B cell (primary cell): ENCODE results near the gene CHD6. TPM values are rescaled to one million over a fixed set of nuclear protein-coding genes. Genes with fewer than 3 reads are reported as not detected.

ENCODE experiments used
- ATAC-seq: fragments of 200-7000 bp; cut with Tn5 transposase; one replicate; pipeline ENCODE4 v1.10.0; 2021; ENCODE audit warnings: low read depth, mild to moderate bottlenecking, moderate number of reproducible peaks, moderate library complexity
- CTCF ChIA-PET: fragments of 350-600 bp; sonication (Branson Sonifier 250); formaldehyde crosslinking; loops from one replicate; lab custom pipeline; 2021; ENCODE audit warnings: antibody characterized with exemption, inconsistent platforms; lab: Charles Lee
- POLR2A ChIA-PET: fragments of 350-600 bp; sonication (Branson Sonifier 250); formaldehyde crosslinking; loops from one replicate; lab custom pipeline; 2021; ENCODE audit warnings: antibody characterized with exemption; lab: Charles Lee
- DNase-seq: peaks from one replicate; pipeline ENCODE4 v3.0.0; 2013
- H2AFZ ChIP-seq: 2 replicates; pipeline ENCODE4 v1.6.1; 2012; ENCODE audit warnings: mild to moderate bottlenecking, low read depth, low read length; ENCODE audit not compliant: insufficient read depth, poor library complexity, severe bottlenecking
- H3K27ac ChIP-seq, 2 donors: 1 replicate in 1 of 2; 2 replicates in 1 of 2; pipeline ENCODE4 v1.5.1; 2012 to 2013; ENCODE audit warnings: low read length in 2 of 2, mild to moderate bottlenecking in 2 of 2, moderate library complexity in 1 of 2
- H3K27me3 ChIP-seq, 4 experiments: fragments of 200-600 bp in 1 of 4; sonication (generic) in 1 of 4; replicated peaks in 1 of 4; 1 replicate in 2 of 4; 2 replicates in 2 of 4; pipeline versions ENCODE4 v1.6.1 to v1.7.0; 2013 to 2016; ENCODE audit warnings: low read length in 3 of 4, mild to moderate bottlenecking in 2 of 4, mixed read lengths in 1 of 4, moderate library complexity in 1 of 4; ENCODE audit not compliant: insufficient read depth in 4 of 4, control insufficient read depth in 3 of 4; ENCODE audit errors: control extremely low read depth in 1 of 4
- H3K36me3 ChIP-seq, 2 experiments: replicated peaks in 1 of 2; 1 replicate in 1 of 2; 2 replicates in 1 of 2; pipeline versions ENCODE4 v1.6.1 to v1.7.1; 2013; ENCODE audit warnings: low read length in 1 of 2; ENCODE audit not compliant: insufficient read depth in 2 of 2, control insufficient read depth in 1 of 2; ENCODE audit errors: control extremely low read depth in 1 of 2, extremely low read depth in 1 of 2
- H3K4me1 ChIP-seq, 2 donors: fragments of 200-600 bp in 1 of 2; sonication (generic) in 1 of 2; 1 replicate in 1 of 2; 2 replicates in 1 of 2; pipeline versions ENCODE4 v1.5.1 to v1.6.1; 2013 to 2017; ENCODE audit warnings: low read length in 2 of 2; ENCODE audit not compliant: control insufficient read depth in 2 of 2, insufficient read depth in 2 of 2
- H3K4me2 ChIP-seq: replicated peaks from 2 replicates; pipeline ENCODE3; 2012; ENCODE audit warnings: mild to moderate bottlenecking, low read depth, low read length; ENCODE audit not compliant: poor library complexity, severe bottlenecking
- H3K4me3 ChIP-seq, 5 experiments: fragments of 200-600 bp in 1 of 5; sonication (generic) in 1 of 5; 1 replicate in 3 of 5; 2 replicates in 2 of 5; pipeline versions ENCODE4 v1.5.1 to v1.7.0; 2011 to 2016; ENCODE audit warnings: low read length in 4 of 5, mild to moderate bottlenecking in 4 of 5, low read depth in 2 of 5, control low read depth in 1 of 5, moderate library complexity in 1 of 5; ENCODE audit not compliant: insufficient read depth in 1 of 5; ENCODE audit errors: control extremely low read depth in 1 of 5, extremely low read depth in 1 of 5
- H3K79me2 ChIP-seq: fragments of 200-600 bp; sonication (generic); one replicate; pipeline ENCODE4 v1.6.0; 2016; ENCODE audit warnings: low read length; ENCODE audit not compliant: control insufficient read depth, insufficient read depth
- H3K9ac ChIP-seq: fragments of 200-600 bp; sonication (generic); 2 replicates; pipeline ENCODE4 v1.6.1; 2017; ENCODE audit warnings: mild to moderate bottlenecking, low read length, moderate library complexity
- H3K9me3 ChIP-seq, 3 donors: one replicate each; pipeline versions ENCODE4 v1.6.1 to v1.7.1; 2013; ENCODE audit warnings: low read length in 2 of 3; ENCODE audit not compliant: control insufficient read depth in 2 of 3, insufficient read depth in 1 of 3; ENCODE audit errors: control extremely low read depth in 1 of 3
- H4K20me1 ChIP-seq: 2 replicates; pipeline ENCODE4 v1.6.0; 2012; ENCODE audit warnings: mild to moderate bottlenecking, low read length; ENCODE audit not compliant: insufficient read depth, control insufficient read depth, poor library complexity, severe bottlenecking
- H3K27ac Mint-ChIP-seq: one replicate; pipeline ENCODE4 v1.8.0; 2021; ENCODE audit warnings: mixed read lengths
- H3K27me3 Mint-ChIP-seq: one replicate; pipeline ENCODE4 v1.8.0; 2021; ENCODE audit warnings: mixed read lengths
- H3K4me1 Mint-ChIP-seq: one replicate; pipeline ENCODE4 v1.8.0; 2021; ENCODE audit warnings: mixed read lengths
- H3K4me3 Mint-ChIP-seq: one replicate; pipeline ENCODE4 v1.8.0; 2021; ENCODE audit warnings: mixed read lengths
- H3K9me3 Mint-ChIP-seq: one replicate; pipeline ENCODE4 v1.8.0; 2022; ENCODE audit warnings: mixed read lengths; ENCODE audit not compliant: insufficient read depth
- CTCF ChIP-seq: fragments of 200-600 bp; IDR thresholded peaks from one replicate; pipeline ENCODE4 v1.8.0; 2022; ENCODE audit warnings: antibody characterized with exemption, mild to moderate bottlenecking
- EZH2 ChIP-seq: IDR thresholded peaks from 2 replicates; pipeline ENCODE4 v1.6.1; 2012; ENCODE audit warnings: borderline replicate concordance, low read depth, mild to moderate bottlenecking, moderate library complexity, low read length; ENCODE audit not compliant: insufficient read depth, poor library complexity, severe bottlenecking
- WGBS: methylation state at CpG from one replicate; pipeline ENCODE4 v1.1.5; 2013; ENCODE audit warnings: missing lambda C conversion rate; ENCODE audit not compliant: insufficient coverage; 5-methylcytosine and 5-hydroxymethylcytosine counted together
- intact Hi-C: fragments of 100-400 bp; cut with micrococcal nuclease; formaldehyde crosslinking; loops from one replicate; pipeline ENCODE4 v1.10.0; 2022
- polyA plus RNA-seq: library from polyadenylated mRNA; depleted of rRNA; stranded (reverse); fragments of >200 nt; gene quantifications from 2 replicates; pipeline ENCODE4 v1.2.3, GENCODE V29; 2012
- total RNA-seq, 2 donors: library from RNA; stranded (reverse); fragments of 120-200 nt in 1 of 2; gene quantifications; 1 replicate in 1 of 2; 2 replicates in 1 of 2; pipeline versions ENCODE4 v1.2.3 to v1.2.4, GENCODE V29; 2013 to 2022

The CHD6 gene
- total and polyA plus RNA-seq, 2 donors (not counting 1 experiment from before 2014, with no cell fraction given), result 10.3 to 117 TPM

GRCh38 chr20:41454250-41454649 is 163.9 kb downstream of the CHD6 start:
- DNase-seq (no peak), ATAC-seq (no peak)
- intact Hi-C loops, result no loop called here
- Histone ChIP-seq H3K27me3 (no peaks in the 10 kb centered on the region), H3K4me3 (no peak overlapping the region), H3K4me1 (no peaks in the 10 kb centered on the region), H4K20me1 (no peaks in the 10 kb centered on the region), H3K27ac (no peak overlapping the region), H3K79me2 (no peaks in the 10 kb centered on the region), H3K9me3 (no peaks in the 10 kb centered on the region), H3K4me2 (no peak overlapping the region), H3K9ac (no peak overlapping the region), H3K36me3 (peaks cover 0 to 68% of the 10 kb centered on the region in 2 experiments), H2AFZ (no peak overlapping the region)
- Mint-ChIP-seq H3K9me3 (no peaks in the 10 kb centered on the region), H3K27ac (no peak overlapping the region), H3K4me1 (no peaks in the 10 kb centered on the region), H3K4me3 (no peak overlapping the region), H3K27me3 (no peaks in the 10 kb centered on the region)
- TF ChIP-seq CTCF (no peak), EZH2 (no peak)
- ChIA-PET CTCF (no interaction called here), POLR2A (interaction anchor here (0.6 kb wide), 1 partner anchor 218 kb away, joined by 3 read pairs; no protein-coding TSS in a partner anchor)

- ChIA-PET POLR2A (no interaction called here), CTCF (no interaction called here)
- Mint-ChIP-seq H3K27me3 (no peaks in the 10 kb centered on the region), H3K4me3 (no peak overlapping the region), H3K4me1 (no peaks in the 10 kb centered on the region), H3K9me3 (no peaks in the 10 kb centered on the region), H3K27ac (no peak overlapping the region)
- ATAC-seq, result no peak
- no peak overlapping the region for H3K27ac ChIP-seq
- no peaks in the 10 kb centered on the region for H3K27me3 ChIP-seq
- H3K4me2 ChIP-seq, result no peak overlapping the region
- no peak for DNase-seq
- WGBS, result 95% methylated on average over 11 of the region's 12 CpGs
- H4K20me1 ChIP-seq, result no peaks in the 10 kb centered on the region
- no peak overlapping the region for H2AFZ ChIP-seq
- H3K36me3 ChIP-seq, result peaks cover 0 to 72% of the 10 kb centered on the region in 2 experiments
- H3K9me3 ChIP-seq, result no peaks in the 10 kb centered on the region
- H3K9ac ChIP-seq, result no peak overlapping the region
- no peaks in the 10 kb centered on the region for H3K79me2 ChIP-seq
- intact Hi-C loops, result no loop called here
- no peaks in the 10 kb centered on the region for H3K4me1 ChIP-seq
- TF ChIP-seq CTCF, result no peak
- no peak for TF ChIP-seq EZH2
- H3K4me3 ChIP-seq, result no peak overlapping the region
These were observed 164.9 kb downstream of the CHD6 start for GRCh38 chr20:41453010-41453950.
